ENCODE results near the gene YWHAQ.
"Not testable (repeated sequence)": the region's sequence is repeated elsewhere in the genome, so short reads cannot be mapped to it uniquely, and the experiment has no call there.

YWHAQ gene

DNA sequence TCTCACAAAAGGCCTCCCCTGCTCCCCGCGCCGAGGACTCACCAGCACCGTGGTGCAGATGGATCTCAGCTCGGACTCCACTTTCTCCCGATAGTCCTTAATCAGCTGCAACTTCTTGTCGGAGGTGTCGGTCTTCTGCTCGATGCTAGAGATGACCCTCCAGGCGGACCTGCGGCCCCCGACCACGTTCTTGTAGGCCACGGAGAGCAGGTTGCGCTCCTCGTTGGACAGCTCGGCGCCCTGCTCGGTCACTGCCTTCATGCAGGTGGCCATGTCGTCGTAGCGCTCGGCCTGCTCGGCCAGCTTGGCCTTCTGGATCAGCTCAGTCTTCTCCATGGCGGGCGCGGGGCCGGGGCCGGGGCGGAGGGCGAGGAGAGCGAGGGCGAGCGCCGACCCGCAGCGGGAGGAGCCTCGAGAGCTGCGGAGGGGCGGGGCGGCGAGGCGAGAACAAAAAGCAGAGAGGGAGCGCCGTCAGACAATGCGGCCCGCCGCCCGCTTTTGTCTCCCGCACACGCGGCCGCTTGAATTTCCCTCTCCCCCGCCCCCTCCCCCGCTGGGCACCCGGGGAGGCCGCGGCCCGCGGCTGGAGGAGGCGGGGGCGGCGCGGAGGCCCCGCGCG, 571 bp downstream of the YWHAQ start:
- DNase-seq, result peak; percentile 72

GRCh38 chr2:9629222-9630116, 1.3 kb downstream of the YWHAQ start:
- DNase-seq, result no peak

DNA sequence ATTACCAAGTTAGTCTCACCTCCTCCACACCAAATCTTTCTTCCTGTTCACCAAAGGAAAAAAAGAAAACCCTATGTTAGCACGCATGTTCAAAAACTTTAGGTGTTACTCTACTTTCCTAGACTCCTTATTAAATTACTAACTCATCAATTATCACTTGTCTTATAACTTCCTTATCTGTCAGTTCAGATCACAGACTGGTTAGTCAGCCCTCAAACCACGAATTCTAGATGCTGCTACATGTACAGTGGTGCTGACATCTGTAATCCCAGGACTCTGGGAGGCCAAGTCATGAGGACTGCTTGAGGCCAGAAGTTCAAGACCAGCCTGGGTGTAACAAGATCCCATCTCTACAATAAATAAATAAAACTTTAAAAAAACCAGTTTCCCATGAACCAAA, 3.5 kb downstream of the YWHAQ start:
- peak; percentile 55 for DNase-seq

DNA sequence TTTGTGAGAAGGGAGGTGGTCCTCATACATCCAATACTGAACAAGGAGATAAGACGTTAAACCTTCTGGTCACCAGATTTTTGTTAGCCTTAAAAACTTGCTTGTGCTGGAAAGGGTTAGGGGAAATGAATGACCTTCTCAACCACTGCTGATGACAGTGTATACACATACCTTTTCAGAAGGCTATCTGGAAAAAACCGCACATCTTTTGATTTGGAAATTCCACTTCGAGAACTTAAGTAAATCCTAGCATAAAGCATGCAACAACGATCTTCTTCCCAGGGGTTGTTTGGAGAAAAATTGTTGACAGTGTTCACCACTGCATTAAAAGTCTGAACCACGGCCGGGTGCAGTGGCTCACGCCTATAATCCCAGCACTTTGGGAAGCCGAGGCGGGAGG, 7.6 kb downstream of the YWHAQ start:
- no peak for DNase-seq

DNA sequence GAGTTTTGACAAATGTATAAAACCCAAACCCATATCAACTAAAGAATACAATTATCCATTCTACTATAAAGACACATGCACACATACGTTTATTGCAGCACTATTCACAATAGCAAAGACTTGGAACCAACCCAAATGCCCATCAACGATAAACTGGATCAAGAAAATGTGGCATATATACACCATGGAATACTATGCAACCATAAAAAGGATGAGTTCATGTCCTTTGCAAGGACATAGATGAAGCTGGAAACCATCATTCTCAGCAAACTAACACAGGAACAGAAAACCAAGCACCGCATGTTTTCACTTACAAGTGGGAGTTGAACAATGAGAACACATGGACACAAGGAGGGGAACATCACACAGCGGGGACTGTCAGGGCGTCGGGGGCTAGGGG, 9.1 kb downstream of the YWHAQ start:
- not testable (repeated sequence) for DNase-seq

GRCh38 chr2:9618410-9618809, 12.4 kb downstream of the YWHAQ start:
- DNase-seq, result no peak

DNA sequence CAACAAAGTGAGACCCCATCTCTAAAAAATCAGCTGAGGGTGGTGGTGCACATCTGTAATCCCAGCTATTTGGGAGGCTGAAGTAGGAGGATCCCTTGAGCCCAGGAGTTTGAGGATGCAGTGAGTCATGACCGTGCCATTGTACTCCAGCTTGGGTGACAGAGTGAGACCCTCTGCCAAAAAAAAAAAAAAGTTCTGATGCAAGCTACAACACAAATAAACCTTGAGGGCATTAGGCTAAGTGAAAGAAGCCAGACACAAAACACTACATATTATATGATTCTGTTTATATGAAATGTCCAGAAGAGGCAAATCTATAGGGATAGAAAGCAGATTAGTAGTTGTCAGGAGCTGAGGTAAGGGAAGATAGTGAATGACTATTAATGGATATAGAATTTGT, 13.0 kb downstream of the YWHAQ start:
- no peak for DNase-seq

GRCh38 chr2:9617296-9617695, 13.5 kb downstream of the YWHAQ start:
- no peak for DNase-seq

DNA sequence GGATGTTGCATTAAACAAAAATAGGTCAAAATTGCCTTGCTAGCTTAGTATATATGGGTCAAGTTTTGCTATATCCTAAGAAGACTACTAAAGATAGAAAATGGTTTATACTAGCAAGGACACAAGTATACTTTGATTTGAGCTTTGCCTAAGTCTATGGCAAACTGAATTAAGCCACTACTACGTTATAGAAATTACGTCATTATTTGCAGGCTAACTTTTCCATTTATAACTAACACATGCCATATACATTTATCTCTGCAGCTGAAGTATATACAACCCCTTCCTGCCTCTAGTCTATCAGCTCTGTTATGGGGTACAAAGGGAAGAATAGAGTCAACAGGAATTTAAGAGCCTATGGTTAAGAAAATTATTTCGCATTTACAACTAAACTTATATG, 16.2 kb downstream of the YWHAQ start:
- DNase-seq, result no peak

GRCh38 chr2:9613291-9613690, 17.5 kb downstream of the YWHAQ start:
- peak; percentile 74 for DNase-seq

DNA sequence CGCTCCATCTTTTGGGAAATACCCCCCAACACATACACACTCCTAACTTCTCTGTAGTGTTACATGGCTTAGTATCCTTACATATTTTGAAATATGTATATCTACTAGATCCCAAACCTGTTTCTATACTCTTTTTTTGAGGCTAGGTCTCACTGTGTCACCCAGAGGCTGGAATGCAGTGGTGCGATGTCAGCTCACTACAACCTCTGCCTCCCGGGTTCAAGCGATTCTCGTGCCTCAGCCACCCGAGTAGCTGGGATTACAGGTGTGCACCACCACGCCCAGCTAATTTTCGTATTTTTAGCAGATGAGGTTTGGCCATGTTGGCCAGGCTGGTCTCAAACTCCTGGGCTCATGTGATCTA, 19.3 kb downstream of the YWHAQ start:
- DNase-seq, result not testable (repeated sequence)

GRCh38 chr2:9610781-9611548, 19.8 kb downstream of the YWHAQ start:
- DNase-seq, result peak; percentile 46

DNA sequence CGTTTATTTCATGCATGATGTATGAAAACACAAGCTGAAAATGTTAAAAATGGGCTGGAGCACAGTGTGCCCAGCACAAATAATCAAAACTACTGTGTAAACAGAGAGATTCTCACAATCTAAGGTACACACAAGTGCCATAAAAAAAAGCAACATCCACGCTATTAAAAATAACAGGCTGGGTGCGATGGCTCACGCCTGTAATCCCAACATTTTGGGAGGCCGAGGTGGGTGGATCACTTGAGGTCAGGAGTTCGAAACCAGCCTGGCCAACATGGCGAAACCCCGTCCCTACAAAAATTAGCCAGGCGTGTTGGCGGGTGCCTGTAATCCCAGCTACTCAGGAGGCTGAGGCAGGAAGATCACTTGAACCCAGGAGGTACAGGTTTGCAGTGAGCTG, 22.3 kb downstream of the YWHAQ start:
- DNase-seq, result not testable (repeated sequence)

DNA sequence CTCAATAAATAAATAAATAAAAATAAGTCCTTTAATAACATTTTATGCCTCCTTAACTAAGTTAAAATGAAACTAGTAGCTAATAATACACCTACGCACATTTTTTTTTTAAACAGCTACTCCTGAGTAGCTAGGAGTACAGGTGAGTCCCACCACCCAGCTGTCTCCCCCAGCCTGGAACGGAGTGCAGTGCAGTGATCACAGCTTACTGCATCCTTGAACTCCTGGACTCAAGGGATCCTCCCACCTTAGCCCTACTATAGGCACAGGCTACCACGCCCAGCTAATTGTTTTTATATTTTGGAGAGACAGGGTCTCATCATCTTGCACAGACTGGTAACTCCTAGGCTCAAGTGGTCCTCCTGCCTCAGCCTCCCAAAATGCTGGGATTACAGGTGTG, 28.4 kb downstream of the YWHAQ start:
- DNase-seq, result no peak

DNA sequence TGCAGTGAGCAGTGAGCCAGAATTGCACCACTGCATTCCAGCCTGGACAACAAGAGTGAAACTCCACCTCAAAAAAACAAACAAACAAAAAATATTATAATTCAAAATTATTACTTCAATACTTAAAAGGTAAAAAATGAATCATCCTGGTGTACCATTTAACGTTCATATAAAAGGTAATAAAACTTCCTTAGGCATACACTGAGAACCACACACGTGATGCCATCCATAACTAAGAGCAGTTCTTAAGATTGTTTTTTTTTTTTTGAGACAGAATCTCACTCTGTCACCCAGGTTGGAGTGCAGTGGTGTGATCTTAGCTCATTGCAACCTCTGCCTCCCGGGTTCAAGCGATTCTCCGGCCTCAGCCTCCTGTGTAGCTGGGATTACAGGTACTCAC, 29.4 kb downstream of the YWHAQ start:
- DNase-seq, result no peak

DNA sequence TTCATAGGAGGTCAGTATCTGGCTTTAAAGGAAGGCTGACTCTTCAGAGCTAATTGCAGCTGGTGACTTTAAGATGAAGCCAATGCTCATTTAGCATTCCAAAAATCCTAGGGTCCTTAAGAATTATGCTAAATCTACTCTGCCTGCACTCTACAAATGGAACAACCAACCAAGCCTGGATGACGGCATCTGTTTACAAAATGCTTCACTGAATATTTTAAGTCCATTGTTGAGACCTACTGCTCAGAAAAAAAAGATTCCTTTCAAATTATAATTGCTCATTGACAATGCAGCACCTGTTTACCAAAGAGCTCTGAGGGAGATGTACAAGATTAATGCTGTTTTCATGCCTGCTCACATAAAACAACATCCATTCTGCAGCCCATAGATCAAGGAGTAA, 31.4 kb downstream of the YWHAQ start:
- DNase-seq, result no peak

DNA sequence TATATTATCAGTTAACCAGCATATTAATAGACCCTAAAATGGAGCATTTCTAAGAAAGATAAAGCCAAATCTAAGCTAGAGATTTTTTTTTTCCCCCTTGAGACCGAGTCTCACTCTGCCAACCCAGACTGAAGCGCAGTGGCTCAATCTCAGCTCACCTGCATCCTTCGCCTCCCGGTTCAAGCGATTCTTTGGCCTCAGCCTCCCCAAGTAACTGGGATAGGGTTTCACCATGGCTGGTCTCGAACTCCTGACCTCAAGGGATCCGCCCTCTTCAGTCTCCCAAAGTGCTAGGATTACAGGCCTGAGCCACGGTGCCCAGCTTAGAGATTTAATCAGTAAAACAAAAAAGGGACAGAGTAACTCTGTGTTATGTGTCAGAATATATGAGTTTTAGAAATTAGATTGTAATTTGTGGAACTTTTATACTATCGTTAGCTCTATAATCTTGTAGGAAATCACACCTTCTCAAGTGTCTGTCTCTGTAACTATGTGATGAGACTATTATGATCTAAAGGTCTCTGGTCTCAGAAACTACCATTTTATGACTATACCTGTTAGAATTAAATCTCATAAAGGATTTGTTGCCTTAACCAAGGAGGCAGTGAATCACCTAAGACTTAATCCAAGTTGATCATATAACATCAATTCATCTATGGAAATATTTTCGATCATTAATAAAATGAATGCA, 34.0 kb downstream of the YWHAQ start:
- no peak for DNase-seq

DNA sequence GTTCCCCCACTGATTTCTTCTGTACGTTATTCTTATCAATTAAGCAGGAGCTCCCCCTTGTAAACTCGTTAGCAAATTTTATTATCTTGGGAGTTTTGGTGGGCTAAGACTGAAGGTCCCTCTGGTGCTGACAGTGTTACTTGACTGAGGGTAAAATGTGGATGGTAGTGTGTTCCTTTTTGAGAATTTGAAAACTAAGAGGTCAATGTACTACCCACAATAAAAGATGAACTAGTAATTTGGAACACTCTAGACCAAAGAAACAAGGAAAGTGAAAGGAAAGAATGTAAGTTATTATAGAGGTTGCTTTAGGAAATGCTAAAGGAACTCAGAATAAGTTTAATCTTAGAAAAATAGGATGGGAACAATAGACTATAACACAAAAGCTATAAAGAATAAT, 35.1 kb downstream of the YWHAQ start:
- no peak for DNase-seq

GRCh38 chr2:9595256-9595655, 35.5 kb downstream of the YWHAQ start:
- DNase-seq, result not testable (repeated sequence)

GRCh38 chr2:9594366-9595054, 36.3 kb downstream of the YWHAQ start:
- peak; percentile 77 for DNase-seq

- no peak for DNase-seq
These were observed 36.9 kb downstream of the YWHAQ start for GRCh38 chr2:9593925-9594324.

GRCh38 chr2:9592699-9593098, 38.1 kb downstream of the YWHAQ start:
- no peak for DNase-seq

GRCh38 chr2:9590641-9591040, 40.2 kb downstream of the YWHAQ start:
- DNase-seq, result no peak
